Ureter (tissue), 1 donor: ENCODE results near the gene NCDN. TPM values are rescaled to one million over a fixed set of nuclear protein-coding genes. Genes with fewer than 3 reads are reported as not detected.
A peak's percentile ranks its signal among the peaks of the same experiment; 100 is the strongest.

Experiments used
- DNase-seq: peaks from one replicate; pipeline ENCODE4 v3.0.0-alpha.2; 2020; ENCODE audit warnings: low spot score
- total RNA-seq: library from RNA; stranded (reverse); gene quantifications from one replicate; pipeline ENCODE4 v1.2.4, GENCODE V29; 2023
- donor health status: DM: yes; HTN: yes; CAD: no.

Gene NCDN
- total RNA-seq, 1 donor from 2014 or later, result 27.1 TPM

DNA sequence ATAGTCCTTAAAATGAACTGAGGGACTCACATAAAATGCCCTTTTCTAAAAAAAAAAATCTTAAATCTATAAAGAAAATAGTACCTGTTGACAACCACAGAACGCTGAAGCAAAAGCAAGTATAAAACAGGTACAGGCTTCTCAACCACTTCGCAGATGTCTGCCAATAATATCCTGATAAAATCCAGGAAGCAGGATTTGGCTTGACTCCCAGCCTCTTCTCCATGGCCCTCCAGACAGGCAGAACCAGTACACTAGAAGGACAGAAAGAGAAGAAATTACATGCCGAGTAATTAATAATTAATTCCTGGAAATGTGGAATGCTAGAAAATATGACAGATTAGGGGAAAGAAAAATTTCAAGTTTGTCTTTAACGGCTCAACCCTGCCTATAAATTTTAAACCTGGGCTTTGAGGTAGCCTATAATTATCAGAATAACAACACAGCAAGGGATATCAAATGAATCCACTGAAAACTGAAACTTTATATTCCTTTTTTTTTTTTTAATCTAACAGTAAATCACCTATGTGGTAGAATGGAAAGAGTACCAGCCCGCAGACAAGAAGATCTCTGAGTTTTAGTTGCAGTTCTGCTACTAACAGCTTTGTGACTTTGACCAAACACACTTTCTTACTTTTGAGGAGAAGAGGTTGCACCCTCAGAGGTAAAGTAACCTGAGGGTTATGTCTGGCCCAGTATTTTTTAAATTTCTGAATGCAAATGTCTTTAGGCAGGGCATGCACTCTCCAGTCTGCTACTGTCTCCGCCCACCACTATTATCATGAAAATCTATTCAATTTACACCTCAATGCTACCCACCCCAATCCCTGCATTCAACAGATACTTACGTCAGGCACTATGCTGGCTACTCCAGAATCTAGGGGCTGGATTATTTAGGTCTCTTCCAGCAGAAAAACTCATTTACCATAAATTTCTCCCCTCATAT, 3.1 kb upstream of the NCDN start:
- DNase-seq, result no peak

DNA sequence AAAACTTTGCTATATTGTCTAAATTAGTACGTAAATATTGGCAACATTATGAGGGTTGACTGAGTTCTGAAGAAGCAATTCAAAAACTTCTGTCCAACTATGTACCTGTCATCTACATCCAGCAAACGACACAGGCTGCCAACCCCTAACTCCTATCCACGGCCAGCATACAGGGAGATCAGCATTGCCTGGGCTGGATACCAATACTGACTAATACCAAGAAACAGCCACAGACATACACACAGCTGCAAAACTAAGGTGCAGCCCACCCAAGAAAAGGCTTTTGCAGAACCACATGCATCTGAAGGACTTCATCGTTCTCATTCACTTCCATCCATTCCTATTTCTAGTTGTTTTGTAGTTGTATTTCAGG, 2.4 kb upstream of the NCDN start:
- DNase-seq, result no peak

DNA sequence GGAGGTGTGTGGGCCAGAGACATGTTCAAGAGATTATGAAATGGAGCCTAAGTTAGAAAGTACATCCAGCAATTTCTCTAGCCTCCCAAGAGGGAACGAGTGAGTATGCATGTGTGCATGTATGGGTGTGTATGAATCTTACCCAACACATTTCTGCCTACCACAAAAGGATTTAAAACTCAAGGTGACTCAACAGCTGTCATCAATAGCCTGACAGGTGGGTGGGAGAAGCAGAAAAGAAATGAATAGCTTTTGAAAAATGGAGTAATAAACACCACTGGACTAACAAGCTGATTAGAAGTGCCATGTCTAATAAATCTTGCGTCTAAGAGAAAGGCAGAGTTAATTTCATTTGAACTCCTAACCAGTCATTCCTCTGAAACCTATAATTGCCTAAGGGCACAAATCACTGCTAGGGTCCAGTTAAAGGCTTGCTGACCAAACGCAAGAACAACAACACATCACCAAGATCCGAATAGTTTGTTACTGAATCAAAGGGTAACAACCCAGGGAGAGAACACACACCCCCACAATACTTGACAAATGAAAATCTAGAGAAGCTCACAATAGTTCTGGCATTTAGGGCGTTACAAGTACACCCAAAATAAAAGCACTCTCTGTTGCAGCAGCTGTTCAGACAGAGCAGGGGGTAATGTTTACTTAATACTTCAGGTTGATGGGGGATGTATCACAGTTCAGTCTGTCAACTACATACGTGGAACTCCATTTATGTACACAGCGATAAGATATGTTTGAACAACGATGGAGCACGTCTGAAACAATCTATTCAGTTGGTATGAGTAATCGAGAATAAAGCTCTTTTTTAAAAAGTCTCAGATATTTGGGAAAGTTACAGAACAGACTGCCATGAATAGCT, 1.8 kb upstream of the NCDN start:
- no peak for DNase-seq

DNA sequence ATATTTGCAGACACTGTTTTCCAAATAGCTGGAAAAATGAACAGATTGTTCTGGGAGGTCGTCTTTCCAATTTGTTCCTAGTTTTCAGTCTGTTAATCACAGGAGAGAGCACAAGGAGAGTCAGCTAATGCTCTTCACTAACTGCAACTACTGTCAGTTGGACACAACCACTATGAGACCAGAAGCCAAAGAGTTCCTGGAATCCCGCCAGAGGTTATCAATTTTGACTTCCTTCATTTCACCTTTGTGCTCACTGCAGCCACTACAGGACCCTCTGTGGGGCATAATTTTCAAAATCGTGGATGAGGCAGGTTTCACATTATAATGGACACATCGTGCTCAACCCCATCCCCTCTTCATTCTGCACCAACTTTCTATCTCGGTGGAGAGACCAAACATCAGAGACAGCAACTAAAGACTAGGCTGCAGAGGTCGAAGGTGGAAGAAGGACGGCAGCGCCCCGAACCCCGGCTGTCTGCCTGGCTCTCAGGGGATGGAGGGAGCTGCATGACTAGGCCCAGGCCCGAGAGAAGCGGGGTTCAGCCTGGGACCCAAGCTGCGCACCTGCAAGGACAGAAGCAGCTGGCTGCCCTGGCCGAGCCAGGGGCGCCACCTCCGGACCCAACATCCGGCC, 998 bp upstream of the NCDN start:
- DNase-seq, result no peak

DNA sequence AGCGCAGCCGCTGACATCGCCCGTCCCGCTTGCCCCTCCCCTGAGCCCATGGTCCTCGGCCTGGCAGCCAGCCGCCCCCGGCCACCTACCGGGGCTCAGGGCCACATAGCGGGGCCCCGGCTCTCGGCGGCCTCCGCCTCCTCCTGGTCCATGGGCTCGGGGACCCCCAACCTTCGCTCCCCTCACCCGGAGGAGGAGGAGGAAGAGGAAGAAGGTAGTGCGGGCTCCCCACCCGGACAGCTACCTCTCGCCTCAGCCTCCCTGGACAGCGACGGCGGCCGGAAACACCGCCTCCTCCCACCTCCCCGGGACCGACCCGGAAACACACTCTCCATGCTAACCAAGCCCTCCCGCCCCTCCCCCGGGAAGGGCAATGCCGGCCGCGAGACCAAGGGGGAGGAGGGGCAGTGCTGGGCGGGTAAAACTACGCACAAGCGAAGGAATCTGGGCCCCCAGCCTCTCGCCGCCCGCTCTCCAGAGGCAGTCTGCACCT, 435 bp upstream of the NCDN start, which contains the start of gene KIAA0319L:
KIAA0319L (minus strand) TSS at position 286 of the 493 bp plus-strand sequence. CDS start 2,912 bp downstream, outside the sequence.
- DNase-seq, result peak; percentile 90

DNA sequence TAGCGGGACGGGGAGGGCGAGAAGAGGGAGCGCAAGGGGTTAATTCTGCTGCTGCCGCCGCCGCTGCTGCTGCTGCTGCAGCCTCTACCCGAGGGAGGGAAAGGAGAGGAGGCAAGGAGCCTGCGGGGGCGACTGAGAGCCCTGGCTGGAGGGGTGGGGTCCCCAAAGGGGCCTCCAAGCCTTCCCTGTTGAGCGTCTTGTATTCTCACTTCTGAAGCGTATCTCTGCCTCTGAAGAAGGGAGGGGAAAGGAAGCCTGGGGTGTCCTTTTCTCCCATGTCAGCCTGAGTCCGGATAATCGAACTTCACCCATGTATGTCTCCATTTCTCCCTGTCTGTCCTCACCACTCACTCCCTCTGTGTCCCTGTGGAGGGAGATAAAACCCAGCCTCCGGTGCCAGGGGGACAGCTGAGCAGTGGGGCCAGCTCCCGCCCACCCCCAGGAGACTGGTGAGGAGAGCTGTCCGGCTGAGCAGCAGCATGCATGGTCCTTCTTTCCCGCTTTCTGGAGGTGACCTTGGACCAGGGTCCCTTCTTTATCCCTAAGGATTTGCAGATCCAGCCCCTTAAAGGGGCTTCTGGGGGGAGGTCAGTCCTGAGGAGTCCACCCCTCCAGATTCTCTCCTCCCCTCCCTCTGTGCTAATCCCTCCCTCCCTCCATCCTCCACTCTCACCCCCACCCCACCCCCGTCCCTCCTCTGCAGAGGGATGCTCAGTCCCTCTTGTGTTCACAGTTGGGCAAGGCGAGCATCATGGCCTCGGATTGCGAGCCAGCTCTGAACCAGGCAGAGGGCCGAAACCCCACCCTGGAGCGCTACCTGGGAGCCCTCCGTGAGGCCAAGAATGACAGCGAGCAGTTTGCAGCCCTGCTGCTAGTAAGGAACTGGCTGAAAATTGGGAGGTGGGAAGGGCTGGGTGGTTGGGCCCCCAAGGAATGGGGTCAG, 1.0 kb downstream of the NCDN start:
- DNase-seq, result no peak

DNA sequence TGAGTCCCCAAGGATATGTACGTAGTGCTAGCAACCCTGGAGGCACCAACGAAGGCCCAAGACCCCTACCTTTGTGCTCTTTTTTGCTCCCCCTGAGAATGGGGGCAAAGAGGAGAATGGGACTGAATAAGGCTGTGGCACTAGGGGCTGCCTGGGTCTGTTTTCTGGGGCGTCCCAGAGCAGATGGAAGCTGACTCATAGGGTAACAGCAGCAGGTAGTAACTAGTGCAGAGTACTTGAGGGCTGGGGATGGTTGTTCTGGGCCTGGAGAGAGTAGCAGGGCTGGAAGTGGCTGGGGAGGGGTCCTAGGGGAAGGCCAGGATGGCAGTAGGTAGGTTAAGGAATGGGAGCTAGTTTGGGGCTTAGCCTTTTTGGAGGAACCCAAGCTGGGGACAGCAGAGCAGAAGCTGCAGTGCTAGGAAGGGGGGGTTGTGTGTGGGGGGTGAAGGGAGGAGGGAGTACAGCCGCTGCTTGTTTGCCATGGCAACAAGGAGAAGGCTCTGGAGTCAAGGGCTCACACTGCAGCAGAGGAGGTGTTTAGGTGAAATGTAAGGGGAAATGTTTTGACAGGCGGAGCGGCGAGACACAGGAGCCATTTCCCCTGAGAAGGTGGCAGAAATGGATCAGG, 1.8 kb downstream of the NCDN start:
- no peak for DNase-seq

DNA sequence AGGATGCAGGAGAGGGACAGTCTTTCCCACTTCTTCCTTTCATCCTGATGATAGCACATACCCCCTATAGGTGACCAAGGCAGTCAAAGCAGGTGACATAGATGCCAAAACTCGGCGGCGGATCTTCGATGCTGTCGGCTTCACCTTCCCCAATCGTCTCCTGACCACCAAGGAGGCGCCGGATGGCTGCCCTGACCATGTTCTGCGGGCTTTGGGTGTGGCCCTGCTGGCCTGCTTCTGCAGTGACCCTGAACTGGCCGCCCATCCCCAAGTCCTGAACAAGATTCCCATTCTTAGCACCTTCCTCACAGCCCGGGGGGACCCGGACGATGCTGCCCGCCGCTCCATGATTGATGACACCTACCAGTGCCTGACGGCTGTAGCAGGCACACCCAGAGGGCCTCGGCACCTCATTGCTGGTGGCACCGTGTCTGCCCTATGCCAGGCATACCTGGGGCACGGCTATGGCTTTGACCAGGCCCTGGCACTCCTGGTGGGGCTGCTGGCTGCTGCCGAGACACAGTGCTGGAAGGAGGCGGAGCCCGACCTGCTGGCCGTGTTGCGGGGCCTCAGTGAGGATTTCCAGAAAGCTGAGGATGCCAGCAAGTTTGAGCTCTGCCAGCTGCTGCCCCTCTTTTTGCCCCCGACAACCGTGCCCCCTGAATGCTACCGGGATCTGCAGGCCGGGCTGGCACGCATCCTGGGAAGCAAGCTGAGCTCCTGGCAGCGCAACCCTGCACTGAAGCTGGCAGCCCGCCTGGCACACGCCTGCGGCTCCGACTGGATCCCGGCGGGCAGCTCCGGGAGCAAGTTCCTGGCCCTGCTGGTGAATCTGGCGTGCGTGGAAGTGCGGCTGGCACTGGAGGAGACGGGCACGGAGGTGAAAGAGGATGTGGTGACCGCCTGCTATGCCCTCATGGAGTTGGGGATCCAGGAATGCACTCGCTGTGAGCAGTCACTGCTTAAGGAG, 2.9 kb downstream of the NCDN start:
- DNase-seq, result no peak

DNA sequence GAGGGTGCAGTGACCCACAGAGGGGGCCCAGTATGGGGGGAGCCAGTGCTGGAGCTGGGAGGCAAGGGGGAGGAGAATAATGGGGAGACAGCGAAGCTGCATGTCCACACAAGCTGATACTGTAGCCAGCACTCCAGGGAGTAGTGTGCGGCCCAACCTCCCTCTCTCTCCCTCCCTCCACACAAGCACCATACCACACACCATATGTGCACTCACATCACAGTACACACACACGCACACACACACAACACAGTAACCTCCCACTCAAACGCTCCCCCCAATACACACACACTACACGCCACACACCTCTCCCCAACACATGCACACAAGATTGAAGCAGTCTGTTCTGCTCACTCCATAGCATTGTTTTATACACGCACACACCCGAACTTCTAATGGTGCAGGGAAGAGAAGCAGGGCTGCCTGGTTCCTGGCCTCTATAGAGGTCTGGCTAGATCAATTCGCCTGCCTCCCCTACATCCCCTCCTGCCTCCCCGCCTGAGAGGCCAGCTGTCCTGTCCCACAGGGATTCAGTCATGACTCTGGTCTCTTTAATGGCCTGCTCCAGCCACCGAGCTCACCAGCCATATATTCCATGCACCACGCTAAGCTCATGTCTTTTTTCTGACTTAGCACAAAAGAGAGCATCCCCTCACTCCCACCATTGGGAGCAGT, 3.8 kb downstream of the NCDN start:
- no peak for DNase-seq

DNA sequence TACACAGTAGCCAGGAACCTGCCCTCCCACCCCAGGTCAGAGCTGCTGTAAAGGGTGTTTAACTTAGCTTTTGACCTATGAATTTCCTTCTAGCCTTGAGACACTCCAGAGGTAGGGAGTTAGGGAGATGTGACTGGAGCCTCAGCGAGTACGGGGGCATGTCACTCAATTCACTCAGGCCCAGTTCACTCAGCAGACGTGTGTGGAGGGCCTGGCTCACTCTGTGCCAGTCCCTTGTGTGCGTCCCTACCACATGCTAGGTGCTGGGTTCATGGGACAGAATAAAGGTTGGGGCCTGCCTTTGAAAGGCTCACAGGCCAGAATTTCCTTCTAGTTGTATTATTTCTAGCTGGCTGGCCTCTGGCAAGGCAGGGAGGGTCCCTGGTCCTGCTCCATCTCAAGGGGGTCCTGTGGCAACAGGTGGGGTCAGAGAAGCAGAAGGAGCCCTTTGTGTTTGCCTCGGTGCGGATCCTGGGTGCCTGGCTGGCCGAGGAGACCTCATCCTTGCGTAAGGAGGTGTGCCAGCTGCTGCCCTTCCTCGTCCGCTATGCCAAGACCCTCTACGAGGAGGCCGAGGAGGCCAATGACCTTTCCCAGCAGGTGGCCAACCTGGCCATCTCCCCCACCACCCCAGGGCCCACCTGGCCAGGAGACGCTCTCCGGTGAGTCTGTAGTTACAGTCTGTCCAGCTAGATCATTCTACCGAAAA, 4.5 kb downstream of the NCDN start:
- DNase-seq, result no peak

DNA sequence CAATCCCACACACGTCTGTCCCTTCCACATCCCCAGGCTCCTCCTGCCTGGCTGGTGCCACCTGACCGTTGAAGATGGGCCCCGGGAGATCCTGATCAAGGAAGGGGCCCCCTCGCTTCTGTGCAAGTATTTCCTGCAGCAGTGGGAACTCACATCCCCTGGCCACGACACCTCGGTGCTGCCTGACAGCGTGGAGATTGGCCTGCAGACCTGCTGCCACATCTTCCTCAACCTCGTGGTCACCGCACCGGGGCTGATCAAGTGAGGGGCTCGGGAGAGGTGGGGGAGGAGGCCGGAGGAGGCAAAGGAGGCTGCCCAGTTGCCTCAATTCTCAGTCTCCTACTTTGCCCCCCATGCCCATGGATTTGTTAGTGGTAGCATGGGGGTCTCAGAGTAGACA, 5.6 kb downstream of the NCDN start:
- no peak for DNase-seq

DNA sequence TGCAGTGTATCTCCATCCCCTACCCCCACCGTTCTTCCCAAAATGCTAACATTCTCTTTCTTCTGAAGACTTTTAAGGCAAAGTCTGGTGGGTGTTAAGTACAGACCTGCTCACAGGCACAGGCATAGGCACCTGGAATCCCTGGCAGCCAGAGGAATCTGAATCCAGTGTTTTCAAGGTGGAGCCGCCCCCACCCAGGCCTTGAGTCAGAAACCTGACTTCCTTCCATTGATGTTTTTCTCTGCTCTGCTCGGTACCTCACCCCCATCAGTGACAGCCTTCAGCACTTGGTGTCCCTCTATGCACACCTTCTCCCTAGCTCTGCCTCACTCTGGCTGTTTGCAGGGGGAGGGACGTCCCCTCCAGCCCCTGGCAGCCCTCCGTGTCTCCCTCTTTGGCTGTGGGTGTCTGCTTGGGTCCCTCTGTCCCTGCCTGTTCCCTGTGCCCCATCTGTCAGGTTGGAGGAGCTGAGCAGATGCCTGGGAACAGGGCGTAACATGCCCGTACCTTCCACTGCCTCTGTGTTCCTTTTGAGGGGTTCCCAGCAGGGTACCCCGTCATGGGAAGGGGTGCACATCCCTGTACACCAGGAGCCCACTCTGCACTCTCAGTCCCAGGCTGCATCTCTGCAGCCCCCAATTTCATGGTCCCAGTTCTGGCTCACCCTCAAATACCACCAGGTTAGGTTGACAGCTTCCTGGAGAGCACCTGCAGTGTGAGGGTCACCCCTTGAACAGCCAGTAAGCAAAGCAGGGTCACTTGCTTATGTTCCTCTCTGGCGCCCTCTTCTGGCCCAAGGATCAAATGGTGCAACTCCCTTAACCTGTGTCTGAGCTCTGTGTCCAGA, 6.7 kb downstream of the NCDN start:
- peak; percentile 78 for DNase-seq

DNA sequence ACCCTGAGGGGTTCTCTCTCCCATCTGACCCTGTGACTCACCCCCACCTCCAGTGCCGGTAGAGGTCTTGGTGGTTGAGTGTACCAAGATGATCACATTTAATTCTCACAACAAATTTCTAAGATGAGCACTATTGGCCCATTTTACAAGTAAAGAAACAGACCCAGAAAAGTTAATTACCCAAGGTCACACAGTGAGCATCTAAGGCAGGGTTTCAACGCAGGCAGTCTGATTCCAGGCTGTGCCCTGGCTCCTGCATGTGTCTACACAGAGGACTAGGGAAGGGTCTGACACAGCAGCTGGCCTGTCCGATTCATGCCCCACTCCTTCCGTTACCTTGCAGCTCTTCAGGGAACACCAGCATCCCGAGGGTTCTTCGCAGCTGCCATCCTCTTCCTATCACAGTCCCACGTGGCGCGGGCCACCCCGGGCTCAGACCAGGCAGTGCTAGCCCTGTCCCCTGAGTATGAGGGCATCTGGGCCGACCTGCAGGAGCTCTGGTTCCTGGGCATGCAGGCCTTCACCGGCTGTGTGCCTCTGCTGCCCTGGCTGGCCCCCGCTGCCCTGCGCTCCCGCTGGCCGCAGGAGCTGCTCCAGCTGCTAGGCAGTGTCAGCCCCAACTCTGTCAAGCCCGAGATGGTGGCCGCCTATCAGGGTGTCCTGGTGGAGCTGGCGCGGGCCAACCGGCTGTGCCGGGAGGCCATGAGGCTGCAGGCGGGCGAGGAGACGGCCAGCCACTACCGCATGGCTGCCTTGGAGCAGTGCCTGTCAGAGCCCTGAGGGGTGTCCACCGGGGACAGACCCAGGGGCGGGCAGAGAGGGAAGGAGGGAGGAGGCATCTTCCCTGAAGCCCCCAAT, 7.5 kb downstream of the NCDN start:
- DNase-seq, result no peak

DNA sequence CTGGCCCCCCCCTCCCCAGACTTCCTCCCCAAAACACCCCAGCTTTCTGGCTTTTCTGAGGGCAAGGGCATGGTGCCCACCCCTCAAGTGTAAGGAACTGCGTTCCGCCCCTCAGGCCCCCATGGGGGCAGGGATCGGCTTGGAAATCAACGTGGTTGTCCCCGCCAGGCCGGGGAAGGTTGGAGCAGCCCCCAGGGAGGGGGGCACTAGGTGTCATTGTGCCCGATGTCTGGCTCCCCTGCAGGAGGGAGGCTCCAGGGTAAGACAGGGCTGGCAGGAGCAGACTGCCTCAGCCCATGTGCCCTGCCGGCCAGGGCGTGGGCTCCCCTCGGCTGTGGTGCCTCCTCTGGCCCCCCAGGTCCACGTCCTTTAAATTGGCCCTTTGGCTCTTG, 8.1 kb downstream of the NCDN start:
- DNase-seq, result no peak

DNA sequence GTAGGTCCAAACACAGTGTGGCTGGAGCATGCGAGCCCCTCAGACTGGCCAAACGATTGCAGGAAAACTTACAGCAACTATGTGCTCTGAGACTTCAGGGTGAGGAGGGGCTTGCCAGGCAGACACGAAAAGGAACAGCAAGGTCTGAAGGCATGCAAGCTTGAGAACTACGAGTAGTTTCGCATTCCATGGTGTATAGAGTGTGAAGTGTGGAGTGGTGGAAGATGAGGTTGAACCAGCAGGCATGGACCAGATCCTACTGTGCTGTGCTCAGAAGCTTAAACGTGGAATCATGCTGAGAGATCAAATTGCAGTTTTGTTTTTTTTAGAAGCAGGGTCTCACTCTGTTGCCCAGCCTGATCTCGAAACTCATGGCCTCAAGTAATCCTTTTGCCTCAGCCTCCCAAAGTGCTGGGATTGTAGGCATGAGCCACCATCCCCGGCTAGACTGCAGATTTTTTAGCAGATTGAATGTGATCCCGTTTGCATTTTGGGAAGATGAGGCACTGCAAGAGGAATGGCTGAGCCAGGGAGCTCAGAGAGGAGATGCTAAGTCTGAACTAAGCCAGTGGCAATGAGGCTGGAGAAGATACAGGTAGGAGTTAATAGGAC, 10.5 kb downstream of the NCDN start:
- no peak for DNase-seq

DNA sequence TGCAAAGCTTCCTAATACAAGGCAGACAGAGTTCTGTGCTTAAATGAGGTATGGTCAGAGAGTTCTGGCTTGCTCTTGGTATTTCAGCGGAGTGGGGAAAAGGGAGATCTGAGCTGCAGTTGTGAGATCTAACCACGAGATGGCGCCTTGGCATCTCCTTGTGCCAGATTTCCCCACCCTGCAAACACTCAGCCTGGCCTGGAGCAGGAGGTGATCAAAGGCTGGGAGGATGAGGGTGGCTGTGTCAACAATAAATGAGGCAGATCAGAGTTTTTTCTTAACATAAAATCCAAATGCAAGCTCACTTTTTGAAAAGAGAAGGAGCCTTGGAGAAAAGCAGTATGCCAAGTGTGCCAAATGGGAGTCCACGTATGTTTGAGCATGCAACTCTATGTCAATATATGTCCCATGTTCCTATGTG, 11.4 kb downstream of the NCDN start:
- peak; percentile 72 for DNase-seq
